Neuronal stem cell (in vitro differentiated cells): Measurements from ENCODE around the gene CSF1R.

Source experiments
- DNase-seq: peaks from one replicate; pipeline ENCODE4 v3.0.0-alpha.2; 2013; ENCODE audit warnings: low spot score
- H2AFZ ChIP-seq: one replicate; pipeline ENCODE4 v1.6.1; 2013; ENCODE audit warnings: mild to moderate bottlenecking, low read length, inconsistent platforms
- H2AK5ac ChIP-seq: 2 replicates; pipeline ENCODE4 v1.6.1; 2013; ENCODE audit warnings: low read depth, mild to moderate bottlenecking, inconsistent platforms, low read length, moderate library complexity, mixed read lengths
- H2BK120ac ChIP-seq: 2 replicates; pipeline ENCODE4 v1.6.1; 2013; ENCODE audit warnings: low read depth, mild to moderate bottlenecking, inconsistent platforms, low read length, moderate library complexity, mixed read lengths
- H2BK12ac ChIP-seq: one replicate; pipeline ENCODE4 v1.6.1; 2013; ENCODE audit warnings: low read length, inconsistent platforms
- H2BK15ac ChIP-seq: 2 replicates; pipeline ENCODE4 v1.6.1; 2013; ENCODE audit warnings: mild to moderate bottlenecking, low read length, inconsistent platforms, mixed read lengths
- H2BK5ac ChIP-seq: one replicate; pipeline ENCODE4 v1.6.1; 2013; ENCODE audit warnings: inconsistent platforms, mild to moderate bottlenecking, low read length, moderate library complexity
- H3K14ac ChIP-seq: one replicate; pipeline ENCODE4 v1.6.1; 2013; ENCODE audit warnings: low read length, inconsistent platforms
- H3K18ac ChIP-seq: 2 replicates; pipeline ENCODE4 v1.6.1; 2013; ENCODE audit warnings: low read length, inconsistent platforms
- H3K23ac ChIP-seq: 2 replicates; pipeline ENCODE4 v1.6.1; 2013; ENCODE audit warnings: low read depth, mild to moderate bottlenecking, mixed read lengths, low read length, inconsistent platforms; ENCODE audit not compliant: poor library complexity
- H3K27ac ChIP-seq: replicated peaks from 3 replicates; pipeline ENCODE4 v1.5.1; 2013; ENCODE audit warnings: low read length, inconsistent platforms
- H3K27me3 ChIP-seq, 3 experiments: 2 replicates each; pipeline ENCODE4 v1.6.1; 2013; ENCODE audit warnings: low read length in 3 of 3, mild to moderate bottlenecking in 2 of 3, inconsistent platforms in 1 of 3, low read depth in 1 of 3, mixed read lengths in 1 of 3, moderate library complexity in 1 of 3; ENCODE audit not compliant: control insufficient read depth in 3 of 3, insufficient read depth in 3 of 3
- H3K36me3 ChIP-seq, 2 donors: replicated peaks in 1 of 2; 2 replicates each; pipeline ENCODE4 v1.6.1; 2013; ENCODE audit warnings: low read length in 2 of 2; ENCODE audit not compliant: control insufficient read depth in 2 of 2, insufficient read depth in 2 of 2
- H3K4ac ChIP-seq: 2 replicates; pipeline ENCODE4 v1.6.1; 2013; ENCODE audit warnings: inconsistent platforms, mild to moderate bottlenecking, low read length, moderate library complexity
- H3K4me1 ChIP-seq, 2 donors: 1 replicate in 1 of 2; 2 replicates in 1 of 2; pipeline ENCODE4 v1.6.1; 2013; ENCODE audit warnings: low read length in 2 of 2, low read depth in 1 of 2; ENCODE audit not compliant: control insufficient read depth in 2 of 2, insufficient read depth in 1 of 2
- H3K4me2 ChIP-seq: one replicate; pipeline ENCODE4 v1.6.1; 2013; ENCODE audit warnings: mild to moderate bottlenecking, low read length, inconsistent platforms; ENCODE audit not compliant: insufficient read depth, poor library complexity, severe bottlenecking
- H3K4me3 ChIP-seq, 2 donors: 2 replicates each; pipeline ENCODE4 v1.5.1; 2013; ENCODE audit warnings: low read length in 2 of 2, mild to moderate bottlenecking in 2 of 2, inconsistent platforms in 1 of 2, moderate library complexity in 1 of 2
- H3K79me1 ChIP-seq: one replicate; pipeline ENCODE4 v1.6.1; 2013; ENCODE audit warnings: low read depth, mild to moderate bottlenecking, inconsistent platforms, low read length, moderate library complexity
- H3K9ac ChIP-seq: one replicate; pipeline ENCODE4 v1.6.1; 2013; ENCODE audit warnings: mild to moderate bottlenecking, low read depth, low read length, inconsistent platforms; ENCODE audit not compliant: poor library complexity
- H3K9me3 ChIP-seq, 2 donors: replicated peaks in 1 of 2; 2 replicates each; pipeline versions ENCODE3 to v1.6.1; 2013; ENCODE audit warnings: low read length in 2 of 2, mild to moderate bottlenecking in 2 of 2, inconsistent platforms in 1 of 2, low read depth in 1 of 2, mixed read lengths in 1 of 2, moderate library complexity in 1 of 2; ENCODE audit not compliant: control insufficient read depth in 2 of 2, insufficient read depth in 1 of 2
- H4K8ac ChIP-seq: one replicate; pipeline ENCODE4 v1.6.1; 2013; ENCODE audit warnings: low read depth, mild to moderate bottlenecking, inconsistent platforms, low read length, moderate library complexity
- H4K91ac ChIP-seq: one replicate; pipeline ENCODE4 v1.6.1; 2013; ENCODE audit warnings: low read length, low read depth, mild to moderate bottlenecking, inconsistent platforms; ENCODE audit not compliant: poor library complexity
- WGBS, 2 donors: extraction: QIAGEN DNeasy Blood & Tissue Kit; methylation state at CpG; one replicate each; pipeline ENCODE4 v1.1.7; 2013; ENCODE audit warnings: missing lambda C conversion rate in 2 of 2, mixed read lengths in 1 of 2; ENCODE audit not compliant: insufficient read length in 2 of 2, insufficient replicate concordance in 1 of 2; ENCODE audit errors: extremely low coverage in 2 of 2; 5-methylcytosine and 5-hydroxymethylcytosine counted together

The CSF1R gene

GRCh38 chr5:150120617-150121447 lies 34.5 kb upstream of the CSF1R start:
- Histone ChIP-seq H3K23ac (no peak overlapping the region), H2AFZ (no peak overlapping the region), H3K4ac (no peak overlapping the region), H3K4me1 (peaks cover 0 to 8% of the 10 kb centered on the region in 2 donors), H2BK5ac (no peak overlapping the region), H3K79me1 (no peaks in the 10 kb centered on the region), H3K36me3 (no peaks in the 10 kb centered on the region), H3K18ac (no peak overlapping the region), H4K91ac (no peak overlapping the region), H3K4me3 (no peak overlapping the region), H3K9me3 (no peaks in the 10 kb centered on the region), H2BK12ac (no peak overlapping the region), H2BK15ac (no peak overlapping the region), H3K27me3 (no peaks in the 10 kb centered on the region), H4K8ac (no peak overlapping the region), H2BK120ac (no peak overlapping the region), H3K9ac (no peak overlapping the region), H3K27ac (no peak overlapping the region), H2AK5ac (no peak overlapping the region), H3K14ac (no peak overlapping the region), H3K4me2 (no peak overlapping the region)
- no peak for DNase-seq
- no CpG with 5 or more reads among the region's 19 CpGs for WGBS, 2 donors

DNA sequence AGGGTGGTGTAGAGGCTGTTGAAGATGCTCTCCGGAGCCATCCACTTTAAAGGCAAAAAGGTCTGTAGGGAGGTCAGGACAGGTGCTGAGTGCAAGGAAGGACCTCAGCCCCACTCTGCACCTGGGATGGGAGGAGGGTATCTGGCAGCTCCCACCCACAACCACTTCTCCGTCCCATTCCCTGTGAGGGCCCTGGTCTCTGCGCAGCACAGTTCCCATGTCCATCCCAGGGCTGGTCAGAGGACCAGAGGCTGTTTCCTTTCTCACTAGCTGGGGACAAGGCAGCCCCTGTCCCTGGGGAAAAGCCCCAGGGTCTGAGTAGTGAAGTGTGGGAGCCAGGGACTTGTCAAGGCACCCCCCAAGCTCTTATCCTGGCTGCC lies 33.7 kb upstream of the CSF1R start:
- no peak for DNase-seq

GRCh38 chr5:150119421-150120061 lies 33.2 kb upstream of the CSF1R start:
- Histone ChIP-seq H3K4me2 (no peak overlapping the region), H3K9ac (no peak overlapping the region), H2BK5ac (no peak overlapping the region), H2BK12ac (no peak overlapping the region), H3K9me3 (no peaks in the 10 kb centered on the region), H4K8ac (no peak overlapping the region), H3K79me1 (no peaks in the 10 kb centered on the region), H3K4ac (no peak overlapping the region), H3K27me3 (no peaks in the 10 kb centered on the region), H3K14ac (no peak overlapping the region), H3K36me3 (no peaks in the 10 kb centered on the region), H2AFZ (no peak overlapping the region), H3K18ac (no peak overlapping the region), H2BK15ac (no peak overlapping the region), H3K23ac (no peak overlapping the region), H3K4me3 (no peak overlapping the region), H2AK5ac (no peak overlapping the region), H2BK120ac (no peak overlapping the region), H4K91ac (no peak overlapping the region), H3K27ac (no peak overlapping the region), H3K4me1 (peaks cover 0 to 8% of the 10 kb centered on the region in 2 donors)
- no peak for DNase-seq
- no CpG with 5 or more reads among the region's 10 CpGs for WGBS, 2 donors

More for the DNA sequence above, 33.7 kb upstream of the CSF1R start:
- no peak overlapping the region for H3K4ac ChIP-seq
- H3K27ac ChIP-seq = no peak overlapping the region
- no peak overlapping the region for H3K14ac ChIP-seq
- no peak overlapping the region for H3K9ac ChIP-seq
- no peaks in the 10 kb centered on the region for H3K79me1 ChIP-seq
- no peak overlapping the region for H3K23ac ChIP-seq
- H2BK5ac ChIP-seq = no peak overlapping the region
- H3K27me3 ChIP-seq = no peaks in the 10 kb centered on the region
- H3K36me3 ChIP-seq = no peaks in the 10 kb centered on the region
- no peak overlapping the region for H2AFZ ChIP-seq
- no peak overlapping the region for H2BK120ac ChIP-seq
- H3K4me2 ChIP-seq = no peak overlapping the region
- WGBS, 2 donors = no CpG with 5 or more reads among the region's 3 CpGs
- no peak overlapping the region for H2BK15ac ChIP-seq
- peaks cover 0 to 8% of the 10 kb centered on the region in 2 donors for H3K4me1 ChIP-seq
- H3K4me3 ChIP-seq = no peak overlapping the region
- H2AK5ac ChIP-seq = no peak overlapping the region
- no peak overlapping the region for H4K8ac ChIP-seq
- no peak overlapping the region for H4K91ac ChIP-seq
- no peak overlapping the region for H3K18ac ChIP-seq
- H3K9me3 ChIP-seq = no peaks in the 10 kb centered on the region
- no peak overlapping the region for H2BK12ac ChIP-seq

- Histone ChIP-seq H3K14ac (no peak overlapping the region), H3K36me3 (no peaks in the 10 kb centered on the region), H3K27me3 (no peaks in the 10 kb centered on the region), H2BK5ac (no peak overlapping the region), H2BK15ac (peak overlapping the region; percentile 34), H2BK120ac (no peak overlapping the region), H3K4me1 (peaks cover 0 to 8% of the 10 kb centered on the region in 2 donors), H2AFZ (no peak overlapping the region), H2AK5ac (no peak overlapping the region), H4K91ac (no peak overlapping the region), H3K4me3 (no peak overlapping the region), H3K4ac (no peak overlapping the region), H3K9ac (no peak overlapping the region), H2BK12ac (no peak overlapping the region), H3K79me1 (no peaks in the 10 kb centered on the region), H3K27ac (no peak overlapping the region), H3K4me2 (no peak overlapping the region), H3K23ac (no peak overlapping the region), H3K18ac (peak overlapping the region; percentile 9), H3K9me3 (no peaks in the 10 kb centered on the region), H4K8ac (no peak overlapping the region)
- DNase-seq = no peak
- no CpG with 5 or more reads among the region's 11 CpGs for WGBS, 2 donors
These were observed 32.3 kb upstream of the CSF1R start for GRCh38 chr5:150118561-150119229.
